Thoracic aorta (tissue), 2 donors: ENCODE measurements around the gene LTF. TPM values are rescaled to one million over a fixed set of nuclear protein-coding genes. Genes with fewer than 3 reads are reported as not detected.
"Not testable (repeated sequence)": the region's sequence is repeated elsewhere in the genome, so short reads cannot be mapped to it uniquely, and the experiment has no call there.

Source experiments
- ATAC-seq: fragments of 150-250 bp; one replicate; pipeline ENCODE4 v1.8.0; 2017; ENCODE audit warnings: low read depth; ENCODE audit not compliant: insufficient number of reproducible peaks, low FRiP score
- DNase-seq: peaks from one replicate; pipeline ENCODE4 v3.0.0-alpha.2; 2020; ENCODE audit warnings: low spot score
- H3K27ac ChIP-seq, 2 donors: fragments of 200-600 bp; sonication (generic); 1 replicate in 1 of 2; 2 replicates in 1 of 2; pipeline ENCODE4 v1.5.1; 2016; ENCODE audit warnings: mild to moderate bottlenecking in 2 of 2, moderate library complexity in 2 of 2
- H3K27me3 ChIP-seq: fragments of 200-600 bp; sonication (generic); replicated peaks from 2 replicates; pipeline ENCODE4 v1.6.0; 2016; ENCODE audit warnings: mild to moderate bottlenecking; ENCODE audit not compliant: insufficient read depth
- H3K36me3 ChIP-seq: fragments of 200-600 bp; sonication (generic); one replicate; pipeline ENCODE4 v1.5.1; 2016
- H3K4me1 ChIP-seq, 2 donors: fragments of 200-600 bp; sonication (generic); 1 replicate in 1 of 2; 2 replicates in 1 of 2; pipeline versions ENCODE4 v1.5.1 to v1.6.0; 2016; ENCODE audit warnings: low read depth in 2 of 2, mild to moderate bottlenecking in 1 of 2; ENCODE audit not compliant: control insufficient read depth in 1 of 2
- H3K4me3 ChIP-seq: fragments of 200-600 bp; sonication (generic); 2 replicates; pipeline ENCODE4 v1.5.1; 2016; ENCODE audit warnings: mild to moderate bottlenecking
- H3K9me3 ChIP-seq: fragments of 200-600 bp; sonication (generic); 2 replicates; pipeline ENCODE4 v1.5.1; 2016
- CTCF ChIP-seq: fragments of 200-600 bp; sonication (generic); IDR thresholded peaks from one replicate; pipeline ENCODE4 v1.5.1; 2019; ENCODE audit warnings: antibody characterized with exemption
- total RNA-seq, 2 donors: library from RNA; depleted of rRNA; stranded (reverse); fragments of >200 nt; gene quantifications; one replicate each; pipeline versions ENCODE4 v1.1.0 to v1.2.3, GENCODE V29; 2016

LTF gene
- total RNA-seq, 2 donors from 2014 or later: 0.28 to 3.0 TPM

- H3K9me3 ChIP-seq: no peaks in the 10 kb centered on the region
- no peak for TF ChIP-seq CTCF
- ATAC-seq (no peak), DNase-seq (no peak)
- no peaks in the 10 kb centered on the region for H3K36me3 ChIP-seq
- H3K27ac ChIP-seq: no peak overlapping the region
- no peaks in the 10 kb centered on the region for H3K27me3 ChIP-seq
- H3K4me1 ChIP-seq: no peaks in the 10 kb centered on the region
- no peak overlapping the region for H3K4me3 ChIP-seq
These were observed 21.9 kb downstream of the LTF start for GRCh38 chr3:46442576-46443530.

DNA sequence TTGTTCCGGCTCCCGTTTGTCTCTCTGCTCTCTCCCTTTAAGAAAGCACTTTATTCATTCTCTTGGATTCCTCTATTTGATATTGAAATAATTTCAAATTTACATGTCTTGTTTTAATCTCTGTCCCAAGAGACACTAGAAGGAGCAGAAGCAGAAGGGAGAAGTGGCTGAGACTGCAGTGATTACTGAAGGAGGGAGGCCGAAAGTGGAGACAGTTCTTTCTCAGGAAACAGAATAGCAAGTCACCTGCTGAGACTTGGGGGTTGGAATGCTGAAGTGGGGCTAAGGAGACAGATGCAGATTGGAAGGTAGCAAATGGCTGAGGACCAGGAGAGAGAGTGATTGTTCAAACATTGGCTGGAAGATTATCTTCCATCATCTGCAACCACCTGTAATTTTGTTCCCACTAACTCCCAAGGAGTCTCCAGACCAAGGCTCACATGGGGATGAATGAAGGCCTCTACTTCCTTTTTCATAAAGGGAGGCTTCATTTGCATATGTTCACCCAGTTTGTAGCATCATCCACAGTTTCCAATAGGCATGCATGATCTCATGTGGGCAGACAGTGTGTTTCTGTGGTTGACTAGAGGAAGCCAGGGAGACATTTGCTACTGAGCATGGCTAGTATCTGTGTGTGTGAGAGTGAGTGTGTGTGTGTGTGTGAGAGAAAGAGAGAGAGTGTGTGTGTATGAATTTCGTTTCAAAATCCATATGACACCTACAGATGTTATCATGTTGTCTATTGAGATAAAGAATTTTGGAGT is 24.0 kb downstream of the LTF start:
- no peak for DNase-seq
- Histone ChIP-seq H3K27ac (no peak overlapping the region), H3K4me1 (no peaks in the 10 kb centered on the region), H3K27me3 (no peaks in the 10 kb centered on the region), H3K36me3 (no peaks in the 10 kb centered on the region), H3K9me3 (no peaks in the 10 kb centered on the region), H3K4me3 (no peak overlapping the region)
- TF ChIP-seq CTCF: no peak
- no peak for ATAC-seq

- no peaks in the 10 kb centered on the region for H3K36me3 ChIP-seq
- H3K4me1 ChIP-seq: no peaks in the 10 kb centered on the region
- H3K9me3 ChIP-seq: no peaks in the 10 kb centered on the region
- H3K27ac ChIP-seq: no peak overlapping the region
- TF ChIP-seq CTCF: no peak
- DNase-seq (no peak), ATAC-seq (no peak)
- H3K4me3 ChIP-seq: no peak overlapping the region
- no peaks in the 10 kb centered on the region for H3K27me3 ChIP-seq
These were observed 25.9 kb downstream of the LTF start for GRCh38 chr3:46438831-46439230.

GRCh38 chr3:46435081-46435726 is 29.5 kb downstream of the LTF start:
- no peaks in the 10 kb centered on the region for H3K27me3 ChIP-seq
- TF ChIP-seq CTCF: no peak
- H3K27ac ChIP-seq: no peak overlapping the region
- ATAC-seq: no peak
- no peak overlapping the region for H3K4me3 ChIP-seq
- no peaks in the 10 kb centered on the region for H3K36me3 ChIP-seq
- no peaks in the 10 kb centered on the region for H3K4me1 ChIP-seq
- no peaks in the 10 kb centered on the region for H3K9me3 ChIP-seq
- DNase-seq: no peak

DNA sequence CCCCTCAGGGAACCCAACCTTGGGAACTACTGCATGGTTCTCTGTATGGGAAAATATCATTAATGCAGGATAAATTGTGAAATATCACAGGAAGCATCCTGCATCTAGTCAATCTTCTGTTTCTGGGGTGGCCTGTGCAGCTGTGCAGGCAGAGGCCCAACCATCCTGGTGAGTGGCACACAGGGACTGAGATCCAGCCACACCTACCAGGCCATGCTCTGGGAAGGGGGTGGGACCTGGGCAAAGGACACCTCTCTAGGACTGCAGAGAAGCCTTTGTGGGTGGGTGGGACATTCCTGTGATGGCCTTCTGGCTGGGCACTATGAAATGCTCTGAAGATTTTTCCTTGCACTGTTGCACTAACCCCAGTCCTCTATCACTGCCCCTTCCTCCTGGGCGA is 30.9 kb downstream of the LTF start:
- DNase-seq (no peak), ATAC-seq (no peak)
- no peaks in the 10 kb centered on the region for H3K36me3 ChIP-seq
- TF ChIP-seq CTCF: no peak
- no peak overlapping the region for H3K4me3 ChIP-seq
- no peaks in the 10 kb centered on the region for H3K9me3 ChIP-seq
- no peak overlapping the region for H3K27ac ChIP-seq
- no peaks in the 10 kb centered on the region for H3K27me3 ChIP-seq
- no peaks in the 10 kb centered on the region for H3K4me1 ChIP-seq

- DNase-seq, ATAC-seq: not testable (repeated sequence)
These were observed 31.6 kb downstream of the LTF start for GRCh38 chr3:46433118-46433517.

DNA sequence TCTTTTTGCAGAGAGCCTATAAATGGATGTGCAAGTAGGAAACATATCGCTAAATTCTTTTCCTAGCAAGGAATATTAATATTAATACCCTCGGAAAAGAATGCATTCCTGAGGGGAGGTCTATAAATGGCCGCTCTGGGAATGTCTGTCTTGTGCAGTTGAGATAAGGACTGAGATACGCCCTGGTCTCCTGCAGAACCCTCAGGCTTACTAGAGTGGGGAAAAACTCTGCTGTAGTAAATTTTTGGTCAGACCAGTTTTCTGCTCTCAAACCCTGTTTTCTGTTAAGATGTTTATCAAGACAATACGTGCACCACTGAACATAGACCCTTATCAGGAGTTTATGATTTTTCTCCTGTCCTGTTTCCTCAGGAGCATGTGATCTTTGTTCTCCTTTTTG is 32.8 kb downstream of the LTF start:
- ATAC-seq, H3K4me3 ChIP-seq, H3K27ac ChIP-seq, H3K36me3 ChIP-seq, DNase-seq, H3K27me3 ChIP-seq, H3K4me1 ChIP-seq, H3K9me3 ChIP-seq: not testable (repeated sequence)

More at GRCh38 chr3:46433118-46433517, 31.6 kb downstream of the LTF start:
- not testable (repeated sequence) for H3K9me3 ChIP-seq, H3K27ac ChIP-seq, H3K4me1 ChIP-seq, H3K36me3 ChIP-seq, H3K4me3 ChIP-seq, H3K27me3 ChIP-seq
